ENCODE data around the gene SPON2. TPM values are rescaled to one million over a fixed set of nuclear protein-coding genes. Genes with fewer than 3 reads are reported as not detected.

The SPON2 gene
- total RNA-seq, 1 donor, result 38.7 TPM

- Histone ChIP-seq H3K27me3 (ENCODE audit: insufficient read depth, low read length) (no peaks in the 10 kb centered on the region), H4K20me1 (ENCODE audit: insufficient read depth, low read length) (no peaks in the 10 kb centered on the region), H3K36me3 (ENCODE audit: insufficient read depth, low read length) (no peaks in the 10 kb centered on the region), H3K4me2 (ENCODE audit: insufficient read depth, low read length) (no peak overlapping the region), H3K79me2 (ENCODE audit: insufficient read depth, low read length) (no peaks in the 10 kb centered on the region), H2AFZ (ENCODE audit: low read length) (no peak overlapping the region), H3K4me1 (ENCODE audit: insufficient read depth, low read length) (peaks cover 24% of the 10 kb centered on the region), H3K9me3 (ENCODE audit: low read depth, low read length) (no peaks in the 10 kb centered on the region), H3K27ac (ENCODE audit: low read depth, low read length) (no peak overlapping the region), H3K4me3 (ENCODE audit: insufficient read depth, low read length) (no peak overlapping the region)
- peak; percentile 88 for DNase-seq (ENCODE audit: insufficient read length, low spot score, missing footprints)
- TF ChIP-seq CTCF (IDR thresholded peaks at IDR 0.05; ENCODE audit: extremely low read depth, low read depth, low read length), result no peak
These were observed 25.9 kb upstream of the SPON2 start for GRCh38 chr4:1198098-1198844.

- H3K27ac ChIP-seq (ENCODE audit: low read depth, low read length), result no peak overlapping the region
- no peak for TF ChIP-seq CTCF (IDR thresholded peaks at IDR 0.05; ENCODE audit: extremely low read depth, low read depth, low read length)
- no peak overlapping the region for H2AFZ ChIP-seq (ENCODE audit: low read length)
- H3K36me3 ChIP-seq (ENCODE audit: insufficient read depth, low read length), result no peaks in the 10 kb centered on the region
- peak; percentile 74 for DNase-seq (ENCODE audit: insufficient read length, low spot score, missing footprints)
- H3K27me3 ChIP-seq (ENCODE audit: insufficient read depth, low read length), result no peaks in the 10 kb centered on the region
- peaks cover 36% of the 10 kb centered on the region for H3K4me1 ChIP-seq (ENCODE audit: insufficient read depth, low read length)
- H3K9me3 ChIP-seq (ENCODE audit: low read depth, low read length), result no peaks in the 10 kb centered on the region
- H3K79me2 ChIP-seq (ENCODE audit: insufficient read depth, low read length), result no peaks in the 10 kb centered on the region
- H4K20me1 ChIP-seq (ENCODE audit: insufficient read depth, low read length), result no peaks in the 10 kb centered on the region
- no peak overlapping the region for H3K4me3 ChIP-seq (ENCODE audit: insufficient read depth, low read length)
- H3K4me2 ChIP-seq (ENCODE audit: insufficient read depth, low read length), result no peak overlapping the region
These were observed 24.2 kb upstream of the SPON2 start for GRCh38 chr4:1196421-1197183.

GRCh38 chr4:1195891-1196401 lies 23.6 kb upstream of the SPON2 start:
- Histone ChIP-seq H2AFZ (ENCODE audit: low read length) (no peak overlapping the region), H3K79me2 (ENCODE audit: insufficient read depth, low read length) (no peaks in the 10 kb centered on the region), H4K20me1 (ENCODE audit: insufficient read depth, low read length) (no peaks in the 10 kb centered on the region), H3K4me3 (ENCODE audit: insufficient read depth, low read length) (no peak overlapping the region), H3K36me3 (ENCODE audit: insufficient read depth, low read length) (no peaks in the 10 kb centered on the region), H3K27ac (ENCODE audit: low read depth, low read length) (no peak overlapping the region), H3K9me3 (ENCODE audit: low read depth, low read length) (no peaks in the 10 kb centered on the region), H3K4me2 (ENCODE audit: insufficient read depth, low read length) (no peak overlapping the region), H3K4me1 (ENCODE audit: insufficient read depth, low read length) (peaks cover 37% of the 10 kb centered on the region), H3K27me3 (ENCODE audit: insufficient read depth, low read length) (no peaks in the 10 kb centered on the region)
- TF ChIP-seq CTCF (IDR thresholded peaks at IDR 0.05; ENCODE audit: extremely low read depth, low read depth, low read length), result no peak
- peak; percentile 74 for DNase-seq (ENCODE audit: insufficient read length, low spot score, missing footprints)

GRCh38 chr4:1195109-1195671 lies 22.8 kb upstream of the SPON2 start:
- Histone ChIP-seq H3K4me2 (ENCODE audit: insufficient read depth, low read length) (no peak overlapping the region), H3K9me3 (ENCODE audit: low read depth, low read length) (no peaks in the 10 kb centered on the region), H3K79me2 (ENCODE audit: insufficient read depth, low read length) (no peaks in the 10 kb centered on the region), H3K36me3 (ENCODE audit: insufficient read depth, low read length) (no peaks in the 10 kb centered on the region), H3K27me3 (ENCODE audit: insufficient read depth, low read length) (no peaks in the 10 kb centered on the region), H3K4me3 (ENCODE audit: insufficient read depth, low read length) (peak overlapping the region; percentile 47), H3K4me1 (ENCODE audit: insufficient read depth, low read length) (peaks cover 30% of the 10 kb centered on the region), H4K20me1 (ENCODE audit: insufficient read depth, low read length) (no peaks in the 10 kb centered on the region), H2AFZ (ENCODE audit: low read length) (no peak overlapping the region), H3K27ac (ENCODE audit: low read depth, low read length) (no peak overlapping the region)
- TF ChIP-seq CTCF (IDR thresholded peaks at IDR 0.05; ENCODE audit: extremely low read depth, low read depth, low read length), result no peak
- DNase-seq (ENCODE audit: insufficient read length, low spot score, missing footprints), result peak; percentile 65
